DLD1 (cell line): Measurements from ENCODE around the gene CNDP2.
"Not testable (repeated sequence)": the region's sequence is repeated elsewhere in the genome, so short reads cannot be mapped to it uniquely, and the experiment has no call there.

Experiments used
- in situ Hi-C: cut with HindIII; loops from 2 replicates; pipeline ENCODE4 v1.10.0; 2017; ENCODE audit warnings: low sequenced_read_pairs

Gene CNDP2

DNA sequence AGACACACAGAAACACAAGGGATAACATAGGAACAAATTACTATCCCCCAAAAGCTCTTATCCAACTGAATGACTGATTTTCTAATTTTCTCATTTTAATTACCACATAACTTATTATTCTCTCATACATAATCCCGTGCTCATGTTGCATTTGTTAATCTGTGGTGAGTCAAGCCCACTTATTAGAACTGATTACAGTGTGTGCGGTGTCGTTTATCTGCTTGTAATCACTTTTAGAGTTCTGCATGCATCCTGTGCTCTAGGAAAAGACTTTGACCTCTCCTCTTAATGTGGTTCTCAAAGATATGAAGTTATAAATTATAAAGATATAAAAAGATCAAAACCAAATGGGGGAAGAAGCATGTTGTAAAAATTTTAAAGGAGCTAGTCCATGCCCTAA is 67.8 kb downstream of the CNDP2 start:
- in situ Hi-C loops = no loop called here

DNA sequence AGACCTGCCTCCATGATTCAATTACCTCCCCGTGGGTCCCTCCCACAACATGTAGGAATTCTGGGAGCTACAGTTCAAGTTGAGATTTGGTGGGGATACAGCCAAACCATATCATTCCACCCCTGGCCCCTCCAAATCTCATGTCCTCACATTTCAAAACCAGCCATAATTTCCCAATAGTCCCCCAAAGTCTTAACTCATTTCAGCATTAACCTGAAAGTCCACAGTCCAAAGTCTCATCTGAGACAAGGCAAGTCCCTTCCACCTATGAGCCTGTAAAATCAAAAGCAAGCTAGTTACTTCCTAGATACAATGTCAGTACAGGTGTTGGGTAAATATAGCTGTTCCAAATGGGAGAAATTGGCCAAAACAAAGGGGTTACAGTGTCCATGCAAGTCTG is 69.0 kb downstream of the CNDP2 start:
- in situ Hi-C loops = not testable (repeated sequence)

DNA sequence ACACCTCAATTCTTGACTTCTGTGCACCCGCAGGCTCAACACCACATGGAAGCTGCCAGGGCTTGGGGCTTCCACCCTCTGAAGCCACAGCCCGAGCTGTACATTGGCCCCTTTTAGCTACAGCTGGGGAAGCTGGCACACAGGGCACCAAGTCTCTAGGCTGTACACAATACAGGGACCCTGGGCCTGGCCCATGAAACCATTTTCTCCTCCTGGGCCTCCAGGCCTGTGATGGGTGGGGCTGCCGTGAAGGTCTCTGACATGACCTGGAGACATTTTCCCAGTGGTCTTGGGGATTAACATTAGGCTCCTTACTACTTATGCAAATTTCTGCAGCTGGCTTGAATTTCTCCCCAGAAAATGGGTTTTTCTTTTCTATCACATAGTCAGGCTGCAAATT is 69.8 kb downstream of the CNDP2 start:
- in situ Hi-C loops = not testable (repeated sequence)

DNA sequence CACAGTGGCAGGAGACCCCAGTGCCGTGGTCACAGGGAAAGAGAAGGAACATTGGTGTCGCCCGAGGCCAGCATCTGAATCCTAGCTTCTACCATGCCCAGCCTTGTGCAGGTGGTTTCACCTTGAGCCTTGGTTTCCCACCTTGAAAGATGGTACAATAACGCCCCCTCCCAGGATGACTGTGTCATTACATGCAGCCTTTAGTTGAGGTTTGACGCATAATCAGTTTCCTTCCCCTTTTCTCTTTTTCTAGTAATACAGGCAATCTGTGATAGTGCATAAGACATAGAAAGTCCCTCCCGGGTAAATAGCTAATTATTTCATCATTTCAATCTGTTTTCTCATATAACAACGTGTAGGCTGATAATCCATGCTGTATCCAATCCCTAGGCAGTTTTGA is 71.7 kb downstream of the CNDP2 start:
- in situ Hi-C loops = no loop called here

DNA sequence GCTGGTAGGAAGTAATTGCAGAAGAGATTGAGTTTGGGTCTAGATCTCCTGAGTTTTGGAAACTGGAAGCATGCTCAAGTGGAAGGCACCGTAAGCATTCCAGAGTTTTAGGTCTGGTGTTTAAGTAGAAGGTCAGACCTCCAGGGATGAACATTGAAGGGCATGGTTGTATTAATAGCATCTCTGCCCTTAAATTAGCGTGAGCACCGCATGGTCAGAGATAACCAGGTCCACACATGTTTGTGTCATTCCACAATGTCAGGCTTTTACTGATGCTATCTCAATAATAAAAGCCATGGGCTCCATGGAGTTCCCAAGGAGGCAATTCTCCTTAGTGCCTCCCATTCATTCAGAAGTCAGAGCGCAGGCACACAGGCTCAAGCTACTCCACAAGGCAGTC is 73.2 kb downstream of the CNDP2 start:
- in situ Hi-C loops = no loop called here

DNA sequence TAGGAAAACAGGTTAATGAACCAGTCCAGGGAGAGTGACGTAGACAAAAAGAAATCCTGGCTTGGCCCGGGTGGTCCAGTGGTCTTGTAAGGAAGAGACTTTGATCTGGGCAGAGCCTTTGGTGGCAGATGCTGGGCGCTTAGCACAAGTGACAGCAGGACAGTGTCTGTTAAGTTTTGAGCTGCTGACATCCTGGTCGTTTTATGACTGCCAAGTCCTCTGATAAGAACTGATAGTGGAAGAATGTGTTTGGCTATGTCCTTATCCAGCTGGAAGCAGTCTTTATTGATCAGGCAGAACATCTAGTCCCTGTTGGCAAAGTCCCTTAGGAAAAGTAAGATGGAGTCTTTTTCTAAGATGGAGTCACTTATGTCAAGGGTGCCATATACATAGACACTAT is 74.1 kb downstream of the CNDP2 start:
- in situ Hi-C loops = no loop called here

DNA sequence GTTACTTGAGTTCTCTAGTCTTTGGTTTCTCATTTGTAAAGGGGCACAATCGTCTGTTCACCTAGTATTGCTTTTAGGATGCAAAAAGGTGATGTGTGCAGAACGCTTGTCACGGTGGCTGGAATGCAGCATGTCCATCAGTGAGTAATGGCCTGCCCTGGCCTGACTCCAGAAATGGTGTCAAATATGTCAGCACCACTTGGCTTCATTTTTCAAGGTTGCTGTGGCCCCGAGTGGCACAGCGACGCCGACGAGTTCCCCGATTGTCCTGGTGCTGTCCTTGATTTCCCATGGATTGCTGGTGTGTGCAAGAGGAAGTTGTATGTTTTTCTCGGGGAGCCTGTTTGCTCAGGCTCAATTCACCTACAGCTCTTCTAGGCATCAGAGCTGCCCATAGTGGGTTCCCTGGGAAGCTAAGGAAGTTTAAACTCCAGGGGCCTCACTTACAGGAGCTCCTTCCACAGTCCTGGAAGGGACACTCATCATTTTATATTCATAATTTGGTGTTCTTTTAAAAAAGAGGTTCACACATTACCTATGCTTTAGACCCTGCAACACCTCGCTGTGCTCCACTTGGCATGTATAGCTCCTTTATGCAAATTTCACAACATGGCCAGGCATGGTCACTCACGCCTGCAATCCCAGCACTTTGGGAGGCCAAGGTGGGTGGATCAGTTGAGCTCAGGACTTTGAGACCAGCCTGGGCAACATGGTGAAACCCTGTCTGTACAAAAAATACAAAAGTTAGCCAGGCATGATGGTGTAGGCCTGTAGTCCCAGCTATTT is 75.9 kb downstream of the CNDP2 start:
- in situ Hi-C loops = no loop called here

DNA sequence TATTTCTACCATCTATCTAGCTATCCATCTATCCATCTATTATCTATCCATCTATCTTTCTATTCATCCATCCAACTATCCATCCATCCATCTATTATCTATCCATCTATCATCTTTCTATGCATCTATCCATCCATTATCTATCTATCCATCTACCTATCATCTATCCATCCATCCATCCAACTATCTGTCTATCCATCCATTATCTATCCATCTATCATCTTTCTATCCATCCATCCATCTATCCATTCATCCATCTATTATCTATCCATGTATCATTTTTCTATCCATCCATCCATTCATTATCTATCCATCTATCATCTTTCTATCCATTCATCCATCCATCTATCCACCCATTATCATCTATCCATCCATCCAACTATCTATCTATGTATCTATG is 76.9 kb downstream of the CNDP2 start:
- in situ Hi-C loops = no loop called here
